Skin epidermis (tissue), 12 donors: Measurements from ENCODE around the gene ADAMTSL4.

ENCODE experiments used
- H3K27ac ChIP-seq, 21 experiments: fragments of 200-600 bp; sonication (generic) in 11 of 21; one replicate each; pipeline ENCODE4 v1.5.0; 2020; ENCODE audit warnings: mild to moderate bottlenecking in 3 of 21, inconsistent platforms in 2 of 21, moderate library complexity in 2 of 21
- H3K4me3 ChIP-seq, 7 experiments: fragments of 200-600 bp; sonication (generic) in 2 of 7; one replicate each; pipeline ENCODE4 v1.5.0; 2020; ENCODE audit warnings: inconsistent platforms in 2 of 7, mild to moderate bottlenecking in 2 of 7, moderate library complexity in 1 of 7

Gene ADAMTSL4

GRCh38 chr1:150548632-150549495 lies at the start of gene ADAMTSL4:
ADAMTSL4 (plus strand) TSS chr1:150549408; CDS start chr1:150552289, 2,881 bp downstream.
- peak within 1 kb of the TSS; percentile 39 to 58 (median 47) for H3K4me3 ChIP-seq
- H3K27ac ChIP-seq = peak within 1 kb of the TSS in 20 of 21 experiments; percentile 52 to 95 (median 81)

- no peak overlapping the region for H3K27ac ChIP-seq
- no peak overlapping the region for H3K4me3 ChIP-seq
Observed at GRCh38 chr1:150505431-150505830, 43.8 kb upstream of the ADAMTSL4 start.

GRCh38 chr1:150507912-150508864 lies 41.0 kb upstream of the ADAMTSL4 start, which contains the start of gene ECM1:
ECM1 (plus strand) TSS chr1:150508109; CDS start chr1:150508210, 101 bp downstream.
- Histone ChIP-seq H3K4me3 (peak within 1 kb of the TSS; percentile 4 to 30 (median 24)), H3K27ac (peak within 1 kb of the TSS in 20 of 21 experiments; percentile 35 to 91 (median 77))

DNA sequence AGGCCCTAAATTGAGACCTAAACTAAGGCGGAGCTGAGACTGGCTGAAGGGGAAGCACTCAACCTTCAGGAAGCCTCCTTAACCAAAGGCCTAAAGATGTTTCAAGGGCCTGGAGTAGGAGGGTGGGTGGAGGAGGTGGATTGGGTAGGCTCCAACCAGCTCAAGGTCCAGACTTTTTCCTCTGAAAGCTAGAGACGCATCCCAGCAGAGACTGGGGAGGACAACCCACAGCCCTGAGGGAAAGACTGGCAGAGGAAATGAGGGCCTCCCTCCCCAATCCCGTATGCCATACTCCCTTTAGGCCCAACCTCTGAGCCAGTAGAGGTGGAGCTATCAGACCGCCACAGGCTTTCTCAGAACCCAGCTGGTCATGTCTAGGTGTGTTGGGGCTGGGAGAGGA lies 40.2 kb upstream of the ADAMTSL4 start:
- peak overlapping the region in 6 of 7 experiments; percentile 6 to 30 (median 25) for H3K4me3 ChIP-seq
- peak overlapping the region in 18 of 21 experiments; percentile 38 to 91 (median 78) for H3K27ac ChIP-seq

GRCh38 chr1:150511551-150511950 lies 37.7 kb upstream of the ADAMTSL4 start:
- H3K4me3 ChIP-seq = no peak overlapping the region
- peak overlapping the region in 1 of 21 experiments; percentile 32 for H3K27ac ChIP-seq

DNA sequence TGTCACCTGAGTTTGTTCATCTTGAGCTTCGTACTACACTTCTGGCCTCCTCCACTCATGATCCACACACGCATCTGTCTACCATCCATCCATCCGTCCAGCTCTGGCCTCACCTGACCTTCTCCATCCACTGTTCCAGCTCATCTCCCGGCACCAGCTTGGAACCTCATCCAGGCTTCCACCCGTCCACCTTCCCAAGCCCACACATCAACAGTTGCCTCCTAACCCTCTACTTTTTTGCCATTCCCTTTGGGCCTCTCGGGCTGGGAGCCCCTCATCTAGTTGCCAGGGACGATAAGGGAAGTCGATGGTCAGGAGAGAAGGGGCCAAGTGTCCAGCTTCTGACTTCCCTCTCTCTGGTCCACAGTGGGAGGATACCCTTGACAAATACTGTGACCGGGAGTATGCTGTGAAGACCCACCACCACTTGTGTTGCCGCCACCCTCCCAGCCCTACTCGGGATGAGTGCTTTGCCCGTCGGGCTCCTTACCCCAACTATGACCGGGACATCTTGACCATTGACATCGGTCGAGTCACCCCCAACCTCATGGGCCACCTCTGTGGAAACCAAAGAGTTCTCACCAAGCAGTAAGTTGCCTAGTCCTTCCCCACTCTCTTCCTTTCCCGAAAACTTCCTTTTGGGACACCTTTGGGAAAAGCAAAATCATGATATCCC lies 37.1 kb upstream of the ADAMTSL4 start:
- no peak overlapping the region for H3K4me3 ChIP-seq
- no peak overlapping the region for H3K27ac ChIP-seq

- no peak overlapping the region for H3K4me3 ChIP-seq
- H3K27ac ChIP-seq = peak overlapping the region in 4 of 21 experiments; percentile 13 to 36 (median 27)
Observed at GRCh38 chr1:150512846-150513245, 36.4 kb upstream of the ADAMTSL4 start.

GRCh38 chr1:150513351-150513791 lies 35.8 kb upstream of the ADAMTSL4 start:
- Histone ChIP-seq H3K4me3 (no peak overlapping the region), H3K27ac (peak overlapping the region in 7 of 21 experiments; percentile 6 to 36 (median 25))

DNA sequence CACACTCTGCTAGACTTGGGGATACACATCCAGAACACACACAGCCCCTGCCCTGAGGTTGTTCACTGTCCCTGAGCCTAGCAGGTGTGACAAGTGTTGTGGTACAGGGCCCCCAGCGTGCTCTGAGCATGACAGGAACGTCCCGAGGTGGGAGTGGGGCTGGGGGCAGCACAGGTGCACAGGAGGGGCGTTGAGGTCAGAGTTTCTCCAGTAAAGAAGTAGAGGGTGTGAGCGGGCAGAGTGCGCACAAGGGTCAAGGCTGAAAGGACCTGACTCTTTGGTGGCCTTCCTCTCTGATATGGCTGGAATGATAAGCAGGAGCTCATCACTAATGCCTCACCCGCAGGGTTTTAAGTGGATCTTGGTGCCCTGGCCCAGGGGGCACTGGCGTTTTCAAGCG lies 34.9 kb upstream of the ADAMTSL4 start:
- Histone ChIP-seq H3K27ac (no peak overlapping the region), H3K4me3 (no peak overlapping the region)

GRCh38 chr1:150514913-150515327 lies 34.3 kb upstream of the ADAMTSL4 start:
- Histone ChIP-seq H3K27ac (peak overlapping the region in 20 of 21 experiments; percentile 1 to 81 (median 68)), H3K4me3 (peak overlapping the region; percentile 33 to 59 (median 48))

DNA sequence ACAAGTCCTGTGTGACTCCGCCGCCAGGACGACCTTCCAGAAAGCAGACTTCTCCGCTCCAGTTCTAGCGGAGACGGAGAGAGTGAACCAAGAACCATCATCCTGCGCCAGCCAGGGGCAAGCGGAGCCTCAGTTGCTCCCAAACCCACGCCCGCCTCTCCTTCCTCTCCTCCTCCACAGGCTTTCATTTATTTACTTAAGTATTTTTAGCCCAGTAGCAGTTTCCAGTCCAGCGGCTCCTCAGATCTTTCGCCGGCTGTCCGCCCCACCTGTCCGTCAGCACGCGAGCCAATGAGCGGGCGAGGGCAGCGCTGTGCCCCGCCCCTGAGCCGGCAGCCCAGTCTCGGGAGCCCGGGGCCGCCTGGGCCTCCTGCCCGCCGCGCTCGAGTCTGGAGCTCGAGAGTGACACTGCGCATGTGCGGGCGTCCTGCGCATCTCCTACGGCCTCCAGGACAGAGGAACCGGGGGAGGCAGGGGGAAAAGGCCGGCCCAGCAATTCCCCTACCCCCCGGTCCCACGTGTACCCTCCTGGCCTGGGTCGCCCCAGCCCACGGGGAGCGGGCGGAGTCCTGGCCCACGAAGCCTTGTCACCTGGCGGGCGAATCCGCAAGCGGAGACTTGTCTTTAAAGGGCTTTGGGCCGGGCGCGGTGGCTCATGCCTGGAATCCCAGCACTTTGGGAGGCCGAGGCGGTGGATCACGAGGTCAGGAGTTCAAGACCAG lies 33.7 kb upstream of the ADAMTSL4 start, which contains the start of gene FALEC:
TSS of gene FALEC (plus strand) at position 425 of the 722 bp plus-strand sequence.
- Histone ChIP-seq H3K4me3 (peak within 1 kb of the TSS; percentile 33 to 59 (median 48)), H3K27ac (peak within 1 kb of the TSS in 20 of 21 experiments; percentile 1 to 81 (median 74))

DNA sequence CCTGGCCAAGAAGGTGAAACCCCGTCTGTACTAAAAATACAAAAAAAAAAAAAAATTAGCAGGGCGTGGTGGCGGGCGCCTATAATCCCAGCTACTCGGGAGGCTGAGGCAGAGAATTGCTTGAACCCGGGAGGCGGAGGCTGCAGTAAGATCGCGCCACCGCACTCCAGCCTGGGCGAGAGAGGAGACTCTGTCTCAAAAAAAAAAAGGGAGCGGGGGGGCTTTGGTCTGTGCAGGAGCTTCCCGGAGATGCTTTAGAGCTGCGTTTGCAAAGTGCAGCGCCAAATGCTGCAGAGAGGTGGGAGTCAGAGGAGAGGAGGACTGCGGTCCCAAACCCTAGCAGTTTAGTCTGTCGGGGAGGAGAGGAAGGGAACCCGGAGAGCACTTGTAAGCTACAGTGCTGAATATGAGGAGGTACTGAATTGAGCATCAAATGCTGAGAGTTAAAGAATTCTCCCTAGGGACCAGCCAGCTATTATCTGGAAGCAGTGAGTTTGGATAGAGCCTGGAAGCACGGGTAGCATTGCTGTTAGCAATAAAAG lies 33.1 kb upstream of the ADAMTSL4 start:
- Histone ChIP-seq H3K27ac (peak overlapping the region in 20 of 21 experiments; percentile 1 to 81 (median 74)), H3K4me3 (peak overlapping the region; percentile 33 to 59 (median 48))

DNA sequence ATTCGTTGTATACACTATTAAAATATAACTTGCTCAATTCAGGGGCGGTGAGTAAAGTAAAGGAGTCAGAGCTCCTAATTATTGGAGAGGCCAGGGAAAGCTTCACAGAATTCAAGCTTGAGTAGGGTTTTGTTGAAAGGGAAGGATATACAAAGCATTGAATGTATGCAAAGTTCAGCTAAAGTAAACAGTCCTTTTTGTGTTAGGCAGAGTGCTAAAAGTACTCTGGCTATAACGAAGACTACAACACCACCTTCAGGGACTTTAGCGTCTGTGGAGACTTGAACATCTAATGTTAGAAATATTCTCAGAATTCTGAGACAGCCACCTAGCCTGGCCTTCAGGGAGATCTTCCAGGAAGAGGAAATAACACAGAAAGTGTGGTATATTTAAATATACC lies 32.6 kb upstream of the ADAMTSL4 start:
- Histone ChIP-seq H3K4me3 (no peak overlapping the region), H3K27ac (peak overlapping the region in 5 of 21 experiments; percentile 41 to 81 (median 78))

DNA sequence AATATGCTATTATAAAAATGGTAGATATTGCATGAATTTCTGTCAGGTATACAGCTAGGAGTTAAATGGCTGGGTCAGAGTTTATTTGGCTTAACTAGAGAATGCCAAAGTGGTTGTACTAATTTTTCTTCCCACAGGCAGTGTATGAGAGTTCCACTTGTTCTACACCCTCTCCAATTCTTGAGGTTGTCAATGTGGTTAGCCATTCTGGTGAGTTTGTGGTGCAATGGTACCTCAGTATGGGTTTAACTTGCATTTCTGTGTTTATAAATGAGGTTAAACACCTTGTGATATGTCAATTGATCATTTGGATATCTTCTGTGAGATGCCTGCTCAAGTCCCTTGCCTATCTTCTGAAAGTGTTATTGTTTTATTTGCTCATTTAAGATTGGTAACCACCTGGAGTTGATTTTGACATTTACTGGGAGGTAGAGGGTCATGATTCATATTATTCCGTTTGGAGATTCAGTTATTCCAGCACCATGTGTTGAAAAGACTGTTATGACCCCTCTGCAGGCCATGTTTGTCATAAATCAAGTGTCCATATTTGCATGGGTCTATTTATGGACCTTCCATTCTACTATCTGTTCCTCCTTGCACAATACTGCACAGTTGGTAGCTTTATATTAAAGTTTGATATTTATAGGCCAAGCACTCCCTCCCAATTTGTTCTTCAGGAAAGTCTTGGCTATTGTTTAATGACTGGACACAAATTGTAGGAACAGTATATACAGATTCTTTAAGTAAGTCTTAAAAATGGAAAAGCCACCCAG lies 27.8 kb upstream of the ADAMTSL4 start:
- Histone ChIP-seq H3K27ac (no peak overlapping the region), H3K4me3 (no peak overlapping the region)

DNA sequence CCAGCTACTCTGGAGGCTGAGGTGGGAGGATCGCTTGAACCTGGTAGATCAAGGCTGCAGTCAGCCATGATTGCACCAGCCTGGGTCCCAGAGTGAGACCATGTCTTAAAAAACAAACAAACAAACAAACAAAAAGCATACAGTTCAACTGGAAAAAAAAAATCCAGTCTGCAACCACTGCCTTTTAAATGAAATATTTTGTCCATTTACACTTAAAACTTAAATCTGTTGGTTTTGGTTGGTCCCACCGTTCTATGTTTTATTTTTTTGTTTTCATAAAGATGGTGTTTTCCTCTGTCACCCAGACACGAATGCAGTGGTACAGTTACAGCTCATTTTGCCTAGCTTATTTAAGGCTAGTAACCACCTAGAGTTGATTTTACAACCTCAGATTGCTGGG lies 23.9 kb upstream of the ADAMTSL4 start:
- H3K4me3 ChIP-seq = no peak overlapping the region

GRCh38 chr1:150528196-150528595 lies 21.0 kb upstream of the ADAMTSL4 start:
- peak overlapping the region in 1 of 21 experiments; percentile 45 for H3K27ac ChIP-seq
- no peak overlapping the region for H3K4me3 ChIP-seq

More for the DNA sequence above, 23.9 kb upstream of the ADAMTSL4 start:
- no peak overlapping the region for H3K27ac ChIP-seq

- H3K27ac ChIP-seq = peak overlapping the region in 1 of 21 experiments; percentile 16
Observed at GRCh38 chr1:150529017-150529416, 20.2 kb upstream of the ADAMTSL4 start.

More at GRCh38 chr1:150529017-150529416, 20.2 kb upstream of the ADAMTSL4 start:
- no peak overlapping the region for H3K4me3 ChIP-seq
